Vagina (tissue), 2 donors: Measurements from ENCODE around the gene PRUNE2.

ENCODE experiments used
- POLR2AphosphoS5 ChIP-seq, 2 donors: sonication (generic); formaldehyde crosslinking; IDR thresholded peaks; one replicate each; pipeline ENCODE4 v1.9.0; 2017; ENCODE audit warnings: antibody characterized with exemption in 2 of 2, mild to moderate bottlenecking in 2 of 2, low read depth in 1 of 2; ENCODE audit not compliant: insufficient read depth in 1 of 2
- TF ChIP-seq, protein P1 (sequence below), 3 experiments: fragments of 450-650 bp in 2 of 3; fragments of 200-600 bp in 1 of 3; sonication (generic) in 1 of 3; IDR thresholded peaks; one replicate each; pipeline ENCODE4 v1.5.1; 2017 to 2019; ENCODE audit warnings: antibody characterized with exemption in 3 of 3, mild to moderate bottlenecking in 2 of 3, moderate library complexity in 2 of 3

DNA sequence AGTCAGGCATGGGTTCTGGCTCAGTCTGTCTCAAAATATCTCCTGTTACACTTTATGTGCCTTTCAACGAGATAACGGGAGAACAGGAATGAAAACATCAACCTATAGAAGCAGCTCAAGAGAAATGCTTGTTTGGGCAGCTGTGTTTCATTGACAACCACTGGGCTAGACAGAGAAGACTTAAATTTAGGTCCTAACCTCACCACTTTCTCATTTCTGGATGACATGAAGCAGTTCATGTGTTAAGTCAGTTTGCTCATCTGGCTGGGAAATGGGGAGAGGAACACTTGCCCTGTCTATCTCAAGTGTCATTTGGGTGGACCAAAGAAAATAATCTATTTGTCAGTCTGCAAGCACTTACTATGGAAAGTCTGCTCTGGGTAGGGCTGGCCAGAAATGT is 208.4 kb downstream of the PRUNE2 start:
- TF ChIP-seq, protein P1, sequence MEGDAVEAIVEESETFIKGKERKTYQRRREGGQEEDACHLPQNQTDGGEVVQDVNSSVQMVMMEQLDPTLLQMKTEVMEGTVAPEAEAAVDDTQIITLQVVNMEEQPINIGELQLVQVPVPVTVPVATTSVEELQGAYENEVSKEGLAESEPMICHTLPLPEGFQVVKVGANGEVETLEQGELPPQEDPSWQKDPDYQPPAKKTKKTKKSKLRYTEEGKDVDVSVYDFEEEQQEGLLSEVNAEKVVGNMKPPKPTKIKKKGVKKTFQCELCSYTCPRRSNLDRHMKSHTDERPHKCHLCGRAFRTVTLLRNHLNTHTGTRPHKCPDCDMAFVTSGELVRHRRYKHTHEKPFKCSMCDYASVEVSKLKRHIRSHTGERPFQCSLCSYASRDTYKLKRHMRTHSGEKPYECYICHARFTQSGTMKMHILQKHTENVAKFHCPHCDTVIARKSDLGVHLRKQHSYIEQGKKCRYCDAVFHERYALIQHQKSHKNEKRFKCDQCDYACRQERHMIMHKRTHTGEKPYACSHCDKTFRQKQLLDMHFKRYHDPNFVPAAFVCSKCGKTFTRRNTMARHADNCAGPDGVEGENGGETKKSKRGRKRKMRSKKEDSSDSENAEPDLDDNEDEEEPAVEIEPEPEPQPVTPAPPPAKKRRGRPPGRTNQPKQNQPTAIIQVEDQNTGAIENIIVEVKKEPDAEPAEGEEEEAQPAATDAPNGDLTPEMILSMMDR (IDR thresholded peaks at IDR 0.05), result no peak
- no peak for TF ChIP-seq POLR2AphosphoS5 (IDR thresholded peaks at IDR 0.05; ENCODE audit: insufficient read depth in 1 of 2, low read depth in 1 of 2)
